Measurements from ENCODE around the gene FAM78B.

Gene FAM78B

DNA sequence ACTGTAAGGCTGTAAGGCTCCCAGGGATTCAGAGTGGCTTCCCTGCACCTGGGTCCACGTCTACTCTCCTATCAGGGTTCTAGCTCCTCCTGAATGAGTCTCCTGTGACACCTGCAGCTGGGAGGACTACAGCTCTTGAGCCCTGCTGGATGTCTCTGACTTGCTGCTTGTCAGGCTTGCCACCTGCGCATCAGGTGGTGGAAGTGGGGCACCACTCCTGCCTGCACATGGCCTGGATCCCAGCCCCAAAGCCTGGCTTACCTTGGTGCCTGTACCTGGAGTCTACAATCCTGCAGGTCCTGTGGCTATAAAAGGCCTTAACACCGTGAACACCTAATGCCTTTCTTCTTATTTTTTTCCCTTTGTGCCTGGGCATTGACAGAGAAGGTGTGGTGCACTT is 82.2 kb downstream of the FAM78B start:
- Histone ChIP-seq H3K4me1 (ENCODE audit: insufficient read depth, low read length) (peaks cover 1% of the 10 kb centered on the region; the same call in 1 of the 2 replicates), H3K9me3 (ENCODE audit: control insufficient read depth, insufficient read depth, low read length) (no peaks in the 10 kb centered on the region), H3K9ac (ENCODE audit: low read depth, low read length) (no peak overlapping the region), H3K36me3 (ENCODE audit: insufficient read depth, low read length) (no peaks in the 10 kb centered on the region)

DNA sequence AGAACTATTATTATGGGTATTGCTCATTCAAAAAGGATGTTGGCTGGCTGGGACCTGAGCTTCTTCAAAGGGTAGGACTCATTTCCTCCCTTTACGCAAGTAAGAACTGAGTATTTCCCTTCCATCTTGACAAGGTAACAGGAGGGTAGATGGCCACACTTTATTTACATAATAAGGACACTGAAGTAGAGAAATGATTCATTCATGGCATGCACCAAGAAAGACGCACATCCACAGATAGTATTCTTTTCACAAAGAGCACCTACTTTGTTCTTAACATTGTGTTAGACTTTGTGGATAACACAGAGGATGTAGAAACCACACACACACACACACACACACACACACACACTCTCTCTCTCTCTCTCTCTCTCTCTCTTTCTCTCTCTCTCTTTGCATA is 82.9 kb downstream of the FAM78B start:
- Histone ChIP-seq H3K36me3 (ENCODE audit: insufficient read depth, low read length) (no peaks in the 10 kb centered on the region), H3K9ac (ENCODE audit: low read depth, low read length) (no peak overlapping the region), H3K4me1 (ENCODE audit: insufficient read depth, low read length) (no peaks in the 10 kb centered on the region), H3K9me3 (ENCODE audit: control insufficient read depth, insufficient read depth, low read length) (no peaks in the 10 kb centered on the region)

DNA sequence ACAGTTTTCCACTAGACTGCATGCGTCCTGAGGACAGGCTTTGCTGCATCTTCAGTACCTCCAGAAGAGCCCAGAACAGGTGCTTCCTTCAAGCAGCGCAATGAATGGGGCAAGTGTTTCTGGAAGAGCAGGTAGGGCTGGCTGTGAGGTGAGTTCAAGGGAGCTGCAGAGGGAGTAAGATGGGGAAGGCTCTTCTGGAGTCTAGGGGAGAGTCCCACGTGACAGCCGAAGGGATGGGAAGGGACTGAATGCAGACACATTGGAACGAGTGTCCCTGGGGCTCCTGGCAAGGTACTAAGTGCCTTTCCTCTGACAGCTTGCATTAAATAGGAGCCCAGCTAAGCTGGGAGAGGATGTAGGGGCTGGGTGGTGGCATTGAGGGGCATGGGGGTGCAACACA is 84.2 kb downstream of the FAM78B start:
- no peak overlapping the region for H3K9ac ChIP-seq (ENCODE audit: low read depth, low read length)

DNA sequence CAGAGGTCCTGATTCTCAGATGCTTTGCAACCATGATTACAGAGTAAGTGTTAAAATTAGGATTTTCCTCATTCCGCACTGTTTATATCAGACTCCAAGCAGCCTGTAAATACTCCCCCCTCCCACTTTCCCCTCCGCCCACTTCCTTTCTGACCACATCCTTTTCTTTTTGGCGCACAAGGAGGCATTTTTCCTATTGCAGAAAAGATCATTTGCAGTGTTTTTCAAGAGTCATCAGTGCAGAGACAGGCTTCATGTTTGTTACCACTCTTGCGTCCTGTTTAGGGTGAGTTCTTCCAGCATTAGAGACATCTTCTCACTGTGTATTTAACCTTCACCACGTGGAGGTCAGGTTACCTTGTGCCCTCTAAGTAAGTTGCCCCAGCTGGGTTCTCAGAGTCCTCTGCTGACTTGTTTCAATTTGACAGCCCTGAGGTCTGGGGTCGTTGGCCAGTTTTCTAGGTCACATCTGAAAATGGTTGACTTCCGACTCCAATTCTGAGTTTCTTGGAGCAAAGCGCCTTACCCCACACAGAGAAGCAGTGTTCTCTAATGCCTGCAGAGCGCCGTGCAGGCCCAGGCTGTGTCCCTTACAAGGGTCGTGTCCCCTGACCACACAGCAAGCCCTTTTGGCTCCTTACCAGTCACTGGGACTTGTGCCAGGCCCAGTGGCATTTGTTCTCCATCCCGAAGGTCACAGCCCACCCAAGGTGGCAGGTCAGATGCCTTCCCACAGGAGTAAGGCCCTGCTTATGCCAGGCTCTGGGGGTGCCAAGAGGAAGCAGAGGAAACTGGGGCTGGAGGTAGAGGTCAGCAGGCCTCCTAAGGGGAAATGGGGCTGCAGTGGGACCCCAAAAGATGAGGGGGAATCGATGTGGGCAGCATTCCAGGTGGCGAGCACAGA is 85.6 kb downstream of the FAM78B start:
- no peaks in the 10 kb centered on the region for H3K36me3 ChIP-seq (ENCODE audit: insufficient read depth, low read length)
- no peaks in the 10 kb centered on the region for H3K4me1 ChIP-seq (ENCODE audit: insufficient read depth, low read length)
- no peaks in the 10 kb centered on the region for H3K9me3 ChIP-seq (ENCODE audit: control insufficient read depth, insufficient read depth, low read length)
- H3K9ac ChIP-seq (ENCODE audit: low read depth, low read length): no peak overlapping the region

More for the DNA sequence above, 84.2 kb downstream of the FAM78B start:
- Histone ChIP-seq H3K36me3 (ENCODE audit: insufficient read depth, low read length) (no peaks in the 10 kb centered on the region), H3K9me3 (ENCODE audit: control insufficient read depth, insufficient read depth, low read length) (no peaks in the 10 kb centered on the region), H3K4me1 (ENCODE audit: insufficient read depth, low read length) (no peaks in the 10 kb centered on the region)

DNA sequence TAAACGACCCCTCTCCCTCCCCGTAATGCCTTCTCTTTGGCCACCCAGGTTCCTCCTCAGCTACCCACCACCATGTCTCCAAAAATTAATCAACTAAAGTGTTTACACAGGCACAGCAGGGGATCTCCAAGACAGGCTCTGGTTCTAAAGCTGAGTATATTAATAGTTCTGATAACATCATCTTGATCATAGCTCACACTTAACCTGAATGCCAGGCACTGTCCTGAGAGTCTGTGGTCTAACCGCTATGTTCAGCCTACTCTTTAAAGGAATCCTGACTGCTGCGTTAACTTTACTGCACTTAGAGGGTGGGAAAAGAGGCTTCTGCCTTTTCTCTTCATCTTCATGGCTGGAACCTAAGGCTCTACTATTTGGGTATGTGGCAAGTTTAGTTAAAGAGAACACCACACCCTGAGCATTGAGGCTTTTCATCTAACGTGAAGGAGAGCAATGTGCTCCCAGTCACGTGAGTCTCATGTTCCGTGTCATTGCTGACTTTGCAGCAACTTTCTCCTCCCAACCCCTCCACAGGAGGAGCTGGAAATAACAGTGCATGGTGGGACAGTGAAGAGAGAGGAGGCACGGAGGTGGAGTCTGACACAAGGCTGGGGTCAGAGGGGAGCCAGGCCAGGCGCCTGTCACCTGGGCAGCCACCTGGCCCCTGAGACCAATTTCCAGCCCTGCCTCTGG is 86.4 kb downstream of the FAM78B start:
- H3K9ac ChIP-seq (ENCODE audit: low read depth, low read length): no peak overlapping the region

DNA sequence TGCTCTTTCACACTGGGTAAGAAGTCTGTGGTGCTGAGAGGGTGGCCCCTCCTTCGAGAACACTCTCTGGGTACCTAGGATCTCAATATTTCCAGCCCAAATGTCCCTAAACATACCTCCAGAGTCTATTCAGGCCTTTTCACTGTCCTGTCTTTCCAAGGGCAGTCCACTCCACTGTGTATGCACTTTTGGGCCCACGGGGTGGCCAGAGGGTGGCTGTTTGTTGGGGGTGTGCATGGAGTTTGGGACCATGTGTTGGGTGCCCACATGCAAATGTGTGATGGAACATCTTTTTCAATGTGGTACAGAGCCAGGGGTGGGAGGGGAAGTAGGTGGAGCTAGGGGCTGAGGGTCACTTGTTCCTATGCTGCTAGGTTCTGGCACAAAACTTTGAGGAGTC is 87.5 kb downstream of the FAM78B start:
- Histone ChIP-seq H3K4me1 (ENCODE audit: insufficient read depth, low read length) (no peaks in the 10 kb centered on the region), H3K9me3 (ENCODE audit: control insufficient read depth, insufficient read depth, low read length) (no peaks in the 10 kb centered on the region), H3K36me3 (ENCODE audit: insufficient read depth, low read length) (no peaks in the 10 kb centered on the region), H3K9ac (ENCODE audit: low read depth, low read length) (no peak overlapping the region)

More for the DNA sequence above, 86.4 kb downstream of the FAM78B start:
- Histone ChIP-seq H3K4me1 (ENCODE audit: insufficient read depth, low read length) (no peaks in the 10 kb centered on the region), H3K36me3 (ENCODE audit: insufficient read depth, low read length) (no peaks in the 10 kb centered on the region), H3K9me3 (ENCODE audit: control insufficient read depth, insufficient read depth, low read length) (no peaks in the 10 kb centered on the region)

DNA sequence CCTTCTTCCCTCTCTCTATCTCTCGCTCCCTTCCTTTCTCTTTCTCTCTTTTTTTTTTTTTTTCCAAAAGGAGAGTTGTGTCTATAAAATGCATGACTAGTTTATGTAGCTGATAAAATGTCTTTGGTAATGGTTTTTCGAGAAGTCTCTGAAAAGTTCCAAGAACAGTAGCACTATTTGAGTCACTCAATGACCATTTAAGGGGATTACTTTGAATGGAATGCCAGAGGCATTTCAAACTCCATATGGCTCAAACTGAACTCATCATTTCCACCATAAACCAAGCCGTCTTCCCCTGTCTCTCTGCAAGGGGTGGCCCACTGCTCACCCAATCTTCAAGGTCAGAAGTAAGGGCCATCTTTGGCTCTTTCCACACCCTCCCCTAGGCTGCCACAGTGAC is 93.3 kb downstream of the FAM78B start:
- no peaks in the 10 kb centered on the region for H3K36me3 ChIP-seq (ENCODE audit: insufficient read depth, low read length)
- no peaks in the 10 kb centered on the region for H3K9me3 ChIP-seq (ENCODE audit: control insufficient read depth, insufficient read depth, low read length)
- no peaks in the 10 kb centered on the region for H3K4me1 ChIP-seq (ENCODE audit: insufficient read depth, low read length)
- H3K9ac ChIP-seq (ENCODE audit: low read depth, low read length): no peak overlapping the region

DNA sequence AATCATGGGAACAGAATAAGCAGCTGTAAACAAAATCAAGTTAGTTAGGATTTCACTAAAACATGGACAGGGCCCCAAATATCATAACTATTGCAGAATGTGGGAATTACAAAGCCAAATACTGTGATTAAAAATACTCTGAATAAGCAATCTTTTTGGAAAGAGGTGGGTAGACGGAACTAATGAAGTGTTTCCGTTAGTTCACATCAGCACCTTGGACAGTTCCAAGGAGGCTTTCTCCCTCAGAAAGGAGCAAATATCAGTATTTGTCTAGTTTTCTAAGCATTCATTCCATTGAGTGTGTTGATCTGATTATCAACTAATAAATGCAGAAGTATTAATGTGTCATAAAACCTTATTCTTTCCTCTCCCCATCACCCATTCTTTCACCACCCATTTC is 97.4 kb downstream of the FAM78B start:
- H3K36me3 ChIP-seq (ENCODE audit: insufficient read depth, low read length): no peaks in the 10 kb centered on the region

DNA sequence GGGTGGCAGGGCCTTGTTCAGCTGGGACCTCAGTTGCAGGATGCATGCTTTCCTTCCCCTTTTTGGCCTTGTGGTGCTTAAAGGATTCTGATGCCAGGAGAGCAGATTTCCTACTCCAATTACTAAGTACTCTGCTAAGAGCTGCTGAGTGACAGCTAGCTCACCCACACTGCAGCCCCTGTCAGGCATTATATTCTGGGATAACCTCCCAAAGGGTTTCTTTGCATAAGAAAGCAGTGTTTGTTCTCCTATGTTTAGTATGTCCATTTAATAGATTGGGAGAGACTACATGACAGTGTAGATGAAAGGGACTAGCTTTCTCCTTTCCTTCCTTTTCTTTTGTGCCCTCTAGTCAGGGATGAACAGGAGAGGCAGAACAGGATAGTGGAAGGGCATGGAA is 100.7 kb downstream of the FAM78B start:
- H3K9ac ChIP-seq (ENCODE audit: low read depth, low read length): no peak overlapping the region
- H3K4me1 ChIP-seq (ENCODE audit: insufficient read depth, low read length): no peaks in the 10 kb centered on the region
- H3K36me3 ChIP-seq (ENCODE audit: insufficient read depth, low read length): no peaks in the 10 kb centered on the region
- H3K9me3 ChIP-seq (ENCODE audit: control insufficient read depth, insufficient read depth, low read length): no peaks in the 10 kb centered on the region

More for the DNA sequence above, 97.4 kb downstream of the FAM78B start:
- Histone ChIP-seq H3K9me3 (ENCODE audit: control insufficient read depth, insufficient read depth, low read length) (no peaks in the 10 kb centered on the region), H3K9ac (ENCODE audit: low read depth, low read length) (no peak overlapping the region), H3K4me1 (ENCODE audit: insufficient read depth, low read length) (no peaks in the 10 kb centered on the region)

DNA sequence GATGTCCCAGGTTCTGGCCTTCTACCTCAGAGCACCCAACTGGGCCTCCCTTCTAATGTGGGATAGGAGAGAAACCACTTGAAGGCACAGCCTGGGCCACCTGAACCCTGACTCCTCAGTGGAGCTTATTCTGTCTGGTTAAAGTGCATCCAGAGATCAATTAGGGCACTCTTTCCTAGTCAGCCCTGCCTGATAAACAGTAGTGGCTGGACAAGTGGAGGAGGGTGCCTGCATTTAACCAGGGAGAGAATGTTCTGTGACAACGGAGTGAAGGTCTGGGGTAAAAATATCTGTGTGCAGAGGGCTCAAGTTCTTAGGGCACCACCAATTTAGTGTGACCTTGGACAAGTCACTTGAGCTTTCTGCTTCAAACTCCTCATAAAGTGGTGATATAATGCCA is 101.8 kb downstream of the FAM78B start:
- Histone ChIP-seq H3K9me3 (ENCODE audit: control insufficient read depth, insufficient read depth, low read length) (no peaks in the 10 kb centered on the region), H3K4me1 (ENCODE audit: insufficient read depth, low read length) (no peaks in the 10 kb centered on the region), H3K36me3 (ENCODE audit: insufficient read depth, low read length) (no peaks in the 10 kb centered on the region), H3K9ac (ENCODE audit: low read depth, low read length) (no peak overlapping the region)

DNA sequence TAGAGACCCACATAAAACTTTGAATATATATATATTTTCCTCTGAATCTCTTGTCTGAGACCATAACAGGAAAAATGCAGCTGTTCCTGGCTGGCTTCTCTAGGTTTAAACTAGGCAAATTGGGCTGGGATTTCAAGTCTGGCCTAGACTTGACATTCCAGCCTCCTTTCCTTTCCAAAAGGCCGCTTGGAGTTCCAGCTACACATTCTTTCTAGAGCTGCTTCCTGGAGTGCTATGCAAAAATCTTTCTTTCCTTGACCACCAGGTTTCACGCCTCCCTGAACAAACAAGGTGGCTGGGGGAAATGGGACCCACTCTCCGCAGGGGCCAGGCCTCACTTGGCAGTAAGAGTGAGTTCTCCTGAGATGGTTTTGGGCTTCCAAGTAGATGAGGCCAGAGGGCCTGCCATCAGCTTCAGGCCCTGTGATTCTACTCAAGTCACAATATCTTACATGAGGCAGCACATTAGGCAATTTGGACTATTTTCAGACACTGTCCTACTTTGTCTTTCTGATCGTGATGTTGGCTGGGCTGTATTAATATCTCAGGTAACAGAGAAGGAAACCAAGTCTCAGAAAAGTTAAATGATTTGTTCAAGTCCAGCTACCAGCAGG is 102.4 kb downstream of the FAM78B start:
- Histone ChIP-seq H3K36me3 (ENCODE audit: insufficient read depth, low read length) (no peaks in the 10 kb centered on the region), H3K9ac (ENCODE audit: low read depth, low read length) (no peak overlapping the region), H3K4me1 (ENCODE audit: insufficient read depth, low read length) (no peaks in the 10 kb centered on the region), H3K9me3 (ENCODE audit: control insufficient read depth, insufficient read depth, low read length) (no peaks in the 10 kb centered on the region)

DNA sequence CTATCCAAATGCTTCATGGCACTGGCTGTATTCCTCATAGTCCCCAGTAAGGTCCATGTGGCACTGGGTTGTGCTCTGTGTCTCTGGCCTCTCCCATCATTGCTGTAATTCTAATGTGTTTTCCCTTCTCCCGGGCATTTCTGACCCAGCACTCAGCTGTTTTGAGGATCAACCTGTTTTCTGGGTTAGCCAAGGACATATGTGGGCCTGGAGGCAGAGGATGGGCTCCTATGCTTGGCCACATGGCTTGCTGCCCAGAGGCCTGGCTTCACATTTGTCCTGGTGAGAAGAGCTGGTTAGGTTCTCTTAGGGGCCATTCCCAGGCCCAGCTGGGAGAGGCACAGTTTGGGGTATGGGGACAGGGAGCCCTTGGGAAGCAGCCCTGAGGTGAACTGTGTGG is 103.1 kb downstream of the FAM78B start:
- Histone ChIP-seq H3K4me1 (ENCODE audit: insufficient read depth, low read length) (no peaks in the 10 kb centered on the region), H3K9me3 (ENCODE audit: control insufficient read depth, insufficient read depth, low read length) (no peaks in the 10 kb centered on the region)

DNA sequence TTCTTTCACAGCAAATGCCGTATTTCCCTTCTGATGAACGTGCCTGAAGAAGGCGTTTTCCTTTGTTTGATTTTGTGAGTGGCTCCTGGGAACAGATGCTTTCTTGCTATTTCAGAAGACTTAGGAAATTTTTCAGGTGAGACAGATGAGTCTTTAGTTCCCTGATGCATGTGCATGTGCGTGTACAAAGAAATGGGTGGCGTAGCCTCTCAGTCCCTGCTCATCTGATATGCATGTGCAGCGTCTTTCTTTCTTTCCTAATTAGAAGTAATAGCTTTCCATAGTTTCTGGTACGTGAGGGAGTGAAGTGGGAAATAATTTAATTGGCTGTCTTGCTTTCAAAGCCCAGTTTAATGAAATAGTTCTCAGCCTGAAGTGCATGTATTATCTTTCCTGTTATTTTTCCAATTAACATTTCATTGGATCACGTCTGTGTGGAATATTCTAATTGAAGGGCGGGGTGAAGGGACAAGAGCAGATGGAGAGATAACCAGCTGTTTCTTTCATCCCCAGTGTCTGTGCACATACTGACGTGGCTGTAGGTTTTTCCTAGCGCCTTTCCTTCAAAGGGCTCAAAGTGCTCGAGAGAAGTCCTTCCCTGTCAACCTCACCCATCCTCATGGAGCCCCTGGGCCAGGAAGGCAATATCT is 104.3 kb downstream of the FAM78B start:
- Histone ChIP-seq H3K9me3 (ENCODE audit: control insufficient read depth, insufficient read depth, low read length) (no peaks in the 10 kb centered on the region), H3K4me1 (ENCODE audit: insufficient read depth, low read length) (no peaks in the 10 kb centered on the region), H3K36me3 (ENCODE audit: insufficient read depth, low read length) (no peaks in the 10 kb centered on the region), H3K9ac (ENCODE audit: low read depth, low read length) (no peak overlapping the region)

More for the DNA sequence above, 103.1 kb downstream of the FAM78B start:
- Histone ChIP-seq H3K36me3 (ENCODE audit: insufficient read depth, low read length) (no peaks in the 10 kb centered on the region), H3K9ac (ENCODE audit: low read depth, low read length) (no peak overlapping the region)

DNA sequence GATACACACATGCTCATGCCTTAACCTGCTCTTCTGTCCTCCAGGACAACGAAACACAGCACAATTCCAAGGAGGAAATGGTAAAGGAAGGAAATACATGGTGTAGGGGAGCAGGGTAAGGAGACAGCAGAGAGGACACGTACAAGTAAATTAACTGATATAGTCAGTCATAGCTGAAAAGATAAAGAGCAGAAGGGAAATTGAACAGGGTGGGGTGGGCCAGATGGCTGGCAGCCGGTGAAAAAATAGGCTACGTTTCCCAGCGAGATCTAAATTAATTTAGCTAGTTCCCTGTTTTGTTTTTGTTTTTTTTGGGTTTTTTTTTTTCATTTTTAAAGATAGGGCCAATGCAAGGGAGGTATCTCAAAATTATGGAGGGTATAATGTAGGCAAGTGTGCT is 109.2 kb downstream of the FAM78B start:
- Histone ChIP-seq H3K9ac (ENCODE audit: low read depth, low read length) (no peak overlapping the region), H3K4me1 (ENCODE audit: insufficient read depth, low read length) (no peaks in the 10 kb centered on the region), H3K36me3 (ENCODE audit: insufficient read depth, low read length) (no peaks in the 10 kb centered on the region), H3K9me3 (ENCODE audit: control insufficient read depth, insufficient read depth, low read length) (no peaks in the 10 kb centered on the region)
